HL-60 (cell line): Measurements from ENCODE around the gene OR10J4.
"Not testable (repeated sequence)": the region's sequence is repeated elsewhere in the genome, so short reads cannot be mapped to it uniquely, and the experiment has no call there.

Experiments
- DNase-seq, 2 experiments: peaks; one replicate each; pipeline ENCODE4 v3.0.0-alpha.2; 2010 to 2020; ENCODE audit warnings: low read depth in 1 of 2, low spot score in 1 of 2
- H3K27ac ChIP-seq: fragments of 250-450 bp; sonication (Bioruptor Pico); replicated peaks from 2 replicates; pipeline ENCODE4 v1.5.1; 2020; ENCODE audit warnings: mild to moderate bottlenecking, moderate library complexity
- H3K27me3 ChIP-seq: fragments of 250-450 bp; sonication (Bioruptor Pico); 2 replicates; pipeline ENCODE4 v1.5.1; 2021; ENCODE audit warnings: mild to moderate bottlenecking, moderate library complexity; ENCODE audit not compliant: insufficient read depth, poor library complexity, severe bottlenecking
- H3K4me3 ChIP-seq: replicated peaks from 2 replicates; pipeline ENCODE4 v1.5.1; 2011; ENCODE audit warnings: mild to moderate bottlenecking, control low read depth, low read length; ENCODE audit not compliant: insufficient read depth
- CTCF ChIP-seq: IDR thresholded peaks from one replicate; pipeline ENCODE4 v1.5.1; 2011; ENCODE audit warnings: low read length, control low read depth, inconsistent platforms; ENCODE audit not compliant: insufficient read depth
- GABPA ChIP-seq: IDR thresholded peaks from 2 replicates; pipeline ENCODE4 v1.6.1; 2012; ENCODE audit warnings: low read depth
- POLR2AphosphoS5 ChIP-seq: IDR thresholded peaks from 2 replicates; pipeline ENCODE4 v1.6.1; 2012; ENCODE audit warnings: low read depth
- REST ChIP-seq: IDR thresholded peaks from 2 replicates; pipeline ENCODE4 v1.6.1; 2012; ENCODE audit warnings: low read depth; ENCODE audit not compliant: insufficient replicate concordance
- SPI1 ChIP-seq: IDR thresholded peaks from 2 replicates; pipeline ENCODE4 v1.6.1; 2012; ENCODE audit warnings: low read depth, mild to moderate bottlenecking, borderline replicate concordance

Gene OR10J4

GRCh38 chr1:159443066-159443750, 11.2 kb downstream of the OR10J4 start:
- no peak for DNase-seq
- Histone ChIP-seq H3K4me3 (no peak overlapping the region), H3K27me3 (no peaks in the 10 kb centered on the region)

GRCh38 chr1:159444511-159444910, 12.5 kb downstream of the OR10J4 start:
- DNase-seq = no peak
- no peak overlapping the region for H3K4me3 ChIP-seq
- H3K27me3 ChIP-seq = no peaks in the 10 kb centered on the region
- H3K27ac ChIP-seq = no peak overlapping the region
- no peak for TF ChIP-seq POLR2AphosphoS5
- TF ChIP-seq SPI1 = no peak
- TF ChIP-seq CTCF = no peak
- no peak for TF ChIP-seq GABPA
- no peak for TF ChIP-seq REST

More at GRCh38 chr1:159443066-159443750, 11.2 kb downstream of the OR10J4 start:
- no peak overlapping the region for H3K27ac ChIP-seq
- no peak for TF ChIP-seq SPI1

- Histone ChIP-seq H3K27ac (no peak overlapping the region), H3K27me3 (no peaks in the 10 kb centered on the region), H3K4me3 (no peak overlapping the region)
- TF ChIP-seq SPI1 = no peak
- no peak for TF ChIP-seq GABPA
- TF ChIP-seq POLR2AphosphoS5 = no peak
- no peak for TF ChIP-seq CTCF
- TF ChIP-seq REST = no peak
- no peak for DNase-seq
Measured at GRCh38 chr1:159448181-159448580, 16.2 kb downstream of the OR10J4 start.

- not testable (repeated sequence) for H3K27ac ChIP-seq
Measured at GRCh38 chr1:159449605-159450004, 17.6 kb downstream of the OR10J4 start.

GRCh38 chr1:159459551-159459950, 27.5 kb downstream of the OR10J4 start:
- DNase-seq = no peak
- no peak overlapping the region for H3K4me3 ChIP-seq
- no peaks in the 10 kb centered on the region for H3K27me3 ChIP-seq
- TF ChIP-seq GABPA = no peak
- no peak overlapping the region for H3K27ac ChIP-seq

More at GRCh38 chr1:159449605-159450004, 17.6 kb downstream of the OR10J4 start:
- DNase-seq, H3K27me3 ChIP-seq, H3K4me3 ChIP-seq: not testable (repeated sequence)
